ENCODE measurements around the gene XAF1. TPM values are rescaled to one million over a fixed set of nuclear protein-coding genes. Genes with fewer than 3 reads are reported as not detected.
"Not testable (repeated sequence)": the region's sequence is repeated elsewhere in the genome, so short reads cannot be mapped to it uniquely, and the experiment has no call there.

The XAF1 gene
- polyA plus RNA-seq, 1 experiment, result 6.3 TPM

DNA sequence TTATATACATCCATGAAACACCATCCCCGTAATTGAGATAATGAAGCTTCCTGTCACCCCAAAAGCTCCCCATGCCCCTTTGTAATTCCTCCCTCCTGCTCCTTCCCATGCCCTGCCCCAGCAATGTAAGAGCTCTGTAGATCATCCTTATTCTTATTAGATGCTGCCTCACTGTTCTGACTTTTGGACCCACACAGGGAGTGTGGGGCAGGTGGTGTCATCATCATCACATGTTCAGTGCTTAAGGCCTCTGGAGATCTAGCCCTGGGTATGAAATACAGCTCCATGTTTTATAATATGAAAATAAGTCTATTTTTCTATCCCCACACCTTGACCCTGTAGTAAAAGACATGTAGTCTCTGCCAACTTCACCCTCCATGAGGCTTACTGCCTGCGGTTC lies 1.9 kb downstream of the XAF1 start:
- CTCF ChIA-PET, result interaction anchor here (0.8 to 1.6 kb wide), 2 partner anchors 86 to 264 kb away, joined by 3 to 4 read pairs; no protein-coding TSS in a partner anchor
- no peak overlapping the region for H3K27ac ChIP-seq (ENCODE audit: low read depth, low read length)

DNA sequence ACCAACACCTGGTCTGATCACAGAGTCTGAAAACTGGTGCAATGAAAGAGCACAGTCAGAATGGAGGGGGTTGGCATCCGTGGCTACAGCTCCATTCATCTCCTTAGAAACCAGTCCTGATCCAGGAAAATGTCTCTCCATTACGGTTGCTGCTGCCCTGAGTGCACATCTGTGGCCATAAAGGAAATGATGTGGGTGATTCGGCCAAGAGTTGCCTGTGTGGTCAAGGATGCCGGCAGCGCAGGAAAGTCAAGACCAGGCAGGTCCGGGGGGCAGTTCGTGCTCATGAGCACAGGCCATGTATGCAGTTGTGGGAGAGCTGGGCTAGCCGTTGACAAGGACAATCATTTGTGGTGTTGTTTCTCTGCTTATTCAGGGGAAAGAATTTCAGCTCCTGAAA lies 5.9 kb downstream of the XAF1 start:
- CTCF ChIA-PET, result no interaction called here
- no peak for DNase-seq (ENCODE audit: low read depth, low spot score)
- POLR2A ChIA-PET, result no interaction called here

More for the DNA sequence above, 1.9 kb downstream of the XAF1 start:
- POLR2A ChIA-PET, result no interaction called here
- Histone ChIP-seq H3K9me3 (ENCODE audit: control insufficient read depth, insufficient read depth, low read length) (no peaks in the 10 kb centered on the region), H3K4me3 (ENCODE audit: low read depth, low read length) (no peak overlapping the region), H3K27me3 (ENCODE audit: control insufficient read depth, insufficient read depth, low read length) (no peaks in the 10 kb centered on the region)
- DNase-seq (ENCODE audit: low read depth, low spot score), result no peak
- TF ChIP-seq, protein P1, sequence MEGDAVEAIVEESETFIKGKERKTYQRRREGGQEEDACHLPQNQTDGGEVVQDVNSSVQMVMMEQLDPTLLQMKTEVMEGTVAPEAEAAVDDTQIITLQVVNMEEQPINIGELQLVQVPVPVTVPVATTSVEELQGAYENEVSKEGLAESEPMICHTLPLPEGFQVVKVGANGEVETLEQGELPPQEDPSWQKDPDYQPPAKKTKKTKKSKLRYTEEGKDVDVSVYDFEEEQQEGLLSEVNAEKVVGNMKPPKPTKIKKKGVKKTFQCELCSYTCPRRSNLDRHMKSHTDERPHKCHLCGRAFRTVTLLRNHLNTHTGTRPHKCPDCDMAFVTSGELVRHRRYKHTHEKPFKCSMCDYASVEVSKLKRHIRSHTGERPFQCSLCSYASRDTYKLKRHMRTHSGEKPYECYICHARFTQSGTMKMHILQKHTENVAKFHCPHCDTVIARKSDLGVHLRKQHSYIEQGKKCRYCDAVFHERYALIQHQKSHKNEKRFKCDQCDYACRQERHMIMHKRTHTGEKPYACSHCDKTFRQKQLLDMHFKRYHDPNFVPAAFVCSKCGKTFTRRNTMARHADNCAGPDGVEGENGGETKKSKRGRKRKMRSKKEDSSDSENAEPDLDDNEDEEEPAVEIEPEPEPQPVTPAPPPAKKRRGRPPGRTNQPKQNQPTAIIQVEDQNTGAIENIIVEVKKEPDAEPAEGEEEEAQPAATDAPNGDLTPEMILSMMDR (IDR thresholded peaks at IDR 0.05; ENCODE audit: low read depth, low read length), result no peak

DNA sequence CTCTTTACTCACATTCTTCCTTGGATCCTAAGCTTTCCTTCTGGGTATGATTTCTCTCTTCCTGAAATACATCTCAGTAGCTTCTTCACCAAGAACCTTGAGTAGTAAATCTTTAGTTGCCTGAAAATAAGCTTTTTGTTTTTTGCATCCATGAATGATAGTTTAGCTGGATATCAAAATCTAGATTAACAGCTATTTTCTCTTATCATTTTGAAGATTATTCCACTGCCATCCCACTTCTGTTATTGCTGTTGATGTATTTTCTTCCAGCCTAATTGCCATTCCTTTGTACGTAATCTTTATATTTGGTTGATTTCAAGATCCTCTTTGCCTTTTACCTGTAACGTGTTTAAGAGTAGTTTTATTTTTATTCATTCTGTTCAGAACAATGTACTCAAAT lies 12.6 kb downstream of the XAF1 start:
- Histone ChIP-seq H3K4me3 (ENCODE audit: low read depth, low read length) (no peak overlapping the region), H3K9me3 (ENCODE audit: control insufficient read depth, insufficient read depth, low read length) (peaks cover 5% of the 10 kb centered on the region), H3K27me3 (ENCODE audit: control insufficient read depth, insufficient read depth, low read length) (no peaks in the 10 kb centered on the region), H3K27ac (ENCODE audit: low read depth, low read length) (no peak overlapping the region)
- TF ChIP-seq, protein P1 (IDR thresholded peaks at IDR 0.05; ENCODE audit: low read depth, low read length), result no peak
- no peak for DNase-seq (ENCODE audit: low read depth, low spot score)
- POLR2A ChIA-PET, result no interaction called here
- CTCF ChIA-PET, result interaction anchor here (1.1 kb wide), 1 partner anchor 75 kb away, joined by 3 read pairs; no protein-coding TSS in a partner anchor

More for the DNA sequence above, 5.9 kb downstream of the XAF1 start:
- Histone ChIP-seq H3K27ac (ENCODE audit: low read depth, low read length) (no peak overlapping the region), H3K4me3 (ENCODE audit: low read depth, low read length) (no peak overlapping the region), H3K27me3 (ENCODE audit: control insufficient read depth, insufficient read depth, low read length) (no peaks in the 10 kb centered on the region), H3K9me3 (ENCODE audit: control insufficient read depth, insufficient read depth, low read length) (no peaks in the 10 kb centered on the region)
- TF ChIP-seq, protein P1 (IDR thresholded peaks at IDR 0.05; ENCODE audit: low read depth, low read length), result no peak

DNA sequence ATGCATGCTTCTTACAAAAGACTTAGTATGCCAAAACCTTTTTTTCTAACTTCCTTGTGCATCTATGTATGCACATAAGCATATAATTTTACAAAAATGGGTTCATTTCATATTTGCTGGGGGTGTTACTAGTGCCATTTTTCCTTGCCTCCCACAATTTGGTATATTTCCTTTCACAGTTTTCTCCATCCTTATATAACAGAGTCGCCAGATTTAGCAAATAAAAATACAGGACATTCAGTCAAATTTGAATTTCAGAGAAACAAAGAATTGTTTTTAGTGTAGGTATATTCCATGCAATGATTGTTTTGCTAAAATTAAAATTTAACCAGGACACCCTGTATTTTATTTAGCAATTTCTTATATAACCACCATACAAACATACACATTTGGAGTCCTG lies 16.2 kb downstream of the XAF1 start:
- POLR2A ChIA-PET, result interaction anchor here (0.5 kb wide), 1 partner anchor 1242 kb away, joined by 3 read pairs; no protein-coding TSS in a partner anchor
- Histone ChIP-seq H3K9me3 (ENCODE audit: control insufficient read depth, insufficient read depth, low read length) (peaks cover 20% of the 10 kb centered on the region), H3K4me3 (ENCODE audit: low read depth, low read length) (no peak overlapping the region), H3K27ac (ENCODE audit: low read depth, low read length) (no peak overlapping the region), H3K27me3 (ENCODE audit: control insufficient read depth, insufficient read depth, low read length) (peaks cover 14% of the 10 kb centered on the region)
- no peak for DNase-seq (ENCODE audit: low read depth, low spot score)
- CTCF ChIA-PET, result interaction anchor here (0.9 to 1.0 kb wide), 2 partner anchors 16 to 71 kb away, joined by 3 read pairs; no protein-coding TSS in a partner anchor
- TF ChIP-seq, protein P1 (IDR thresholded peaks at IDR 0.05; ENCODE audit: low read depth, low read length), result no peak

DNA sequence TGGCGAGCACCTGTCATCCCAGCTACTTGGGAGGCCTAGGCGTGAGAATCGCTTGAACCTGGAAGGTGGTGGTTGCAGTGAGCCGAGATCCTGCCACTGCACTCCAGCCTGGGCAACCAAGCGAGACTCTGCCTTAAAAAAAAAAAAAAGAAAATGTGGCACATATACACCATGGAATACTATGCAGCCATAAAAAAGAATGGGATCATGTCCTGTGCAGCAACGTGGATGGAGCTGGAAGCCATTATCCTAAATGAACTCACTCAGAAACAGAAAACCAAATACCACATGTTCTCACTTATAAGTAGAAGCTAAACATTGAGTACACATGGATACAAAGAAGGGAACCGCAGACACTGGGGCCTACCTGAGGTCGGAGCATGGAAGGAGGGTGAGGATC lies 19.1 kb downstream of the XAF1 start:
- CTCF ChIA-PET; POLR2A ChIA-PET; H3K4me3 ChIP-seq (ENCODE audit: low read depth, low read length); H3K27ac ChIP-seq (ENCODE audit: low read depth, low read length); DNase-seq (ENCODE audit: low read depth, low spot score): not testable (repeated sequence)
- Histone ChIP-seq H3K9me3 (ENCODE audit: control insufficient read depth, insufficient read depth, low read length) (peaks cover 19% of the 10 kb centered on the region), H3K27me3 (ENCODE audit: control insufficient read depth, insufficient read depth, low read length) (peaks cover 30% of the 10 kb centered on the region)
